ENCODE results near the gene GRIA3. TPM values are rescaled to one million over a fixed set of nuclear protein-coding genes. Genes with fewer than 3 reads are reported as not detected.

The GRIA3 gene
- total RNA-seq, 1 experiment from 2014 or later, result not detected

DNA sequence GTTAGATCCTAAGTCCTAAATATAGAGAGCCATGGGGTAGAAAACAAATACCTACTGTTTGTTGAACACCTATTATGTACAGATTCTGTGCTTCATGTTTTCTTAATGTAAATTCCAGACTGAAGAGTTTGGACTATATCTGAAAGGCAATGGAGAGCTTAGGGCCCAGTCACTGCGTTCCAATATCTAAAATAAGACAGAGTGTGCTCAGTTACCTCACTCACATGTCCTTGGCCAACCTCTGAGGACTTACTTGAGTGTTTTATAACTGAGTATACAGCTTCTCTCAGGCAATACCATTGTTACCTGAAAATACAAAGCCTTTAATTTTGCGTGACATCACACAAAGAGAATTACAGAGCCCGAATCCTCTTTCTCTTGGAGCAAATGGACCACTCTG, 53.2 kb downstream of the GRIA3 start:
- no peak overlapping the region for H3K4me3 ChIP-seq (ENCODE audit: low read length)
- intact Hi-C loops (cut with micrococcal nuclease), result no loop called here
- ChIA-PET POLR2A (ENCODE audit: unreplicated experiment) (no interaction called here), CTCF (no interaction called here)
- no peaks in the 10 kb centered on the region for H3F3A ChIP-seq (ENCODE audit: low read length, unreplicated experiment)
- no peaks in the 10 kb centered on the region for H3K27me3 ChIP-seq (ENCODE audit: low read length)
- no peaks in the 10 kb centered on the region for H3K79me2 ChIP-seq (ENCODE audit: low read length)
- TF ChIP-seq, protein P1, sequence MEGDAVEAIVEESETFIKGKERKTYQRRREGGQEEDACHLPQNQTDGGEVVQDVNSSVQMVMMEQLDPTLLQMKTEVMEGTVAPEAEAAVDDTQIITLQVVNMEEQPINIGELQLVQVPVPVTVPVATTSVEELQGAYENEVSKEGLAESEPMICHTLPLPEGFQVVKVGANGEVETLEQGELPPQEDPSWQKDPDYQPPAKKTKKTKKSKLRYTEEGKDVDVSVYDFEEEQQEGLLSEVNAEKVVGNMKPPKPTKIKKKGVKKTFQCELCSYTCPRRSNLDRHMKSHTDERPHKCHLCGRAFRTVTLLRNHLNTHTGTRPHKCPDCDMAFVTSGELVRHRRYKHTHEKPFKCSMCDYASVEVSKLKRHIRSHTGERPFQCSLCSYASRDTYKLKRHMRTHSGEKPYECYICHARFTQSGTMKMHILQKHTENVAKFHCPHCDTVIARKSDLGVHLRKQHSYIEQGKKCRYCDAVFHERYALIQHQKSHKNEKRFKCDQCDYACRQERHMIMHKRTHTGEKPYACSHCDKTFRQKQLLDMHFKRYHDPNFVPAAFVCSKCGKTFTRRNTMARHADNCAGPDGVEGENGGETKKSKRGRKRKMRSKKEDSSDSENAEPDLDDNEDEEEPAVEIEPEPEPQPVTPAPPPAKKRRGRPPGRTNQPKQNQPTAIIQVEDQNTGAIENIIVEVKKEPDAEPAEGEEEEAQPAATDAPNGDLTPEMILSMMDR (conservative IDR thresholded peaks at IDR 0.05; ENCODE audit: low read depth, low read length), result no peak
- TF ChIP-seq EZH2phosphoT487 (IDR thresholded peaks at IDR 0.05; ENCODE audit: borderline replicate concordance, low read length) (no peak), EZH2 (IDR thresholded peaks at IDR 0.05; ENCODE audit: low read length, unreplicated experiment) (no peak)
- no peaks in the 10 kb centered on the region for H3K36me3 ChIP-seq (ENCODE audit: low read depth, low read length)
- H4K20me1 ChIP-seq (ENCODE audit: low read length), result no peaks in the 10 kb centered on the region
- no peaks in the 10 kb centered on the region for H3K9me2 ChIP-seq (replicated peaks; ENCODE audit: low read length)
- no peak overlapping the region for H3K27ac ChIP-seq (ENCODE audit: low read length)
- no TSS peak for BruUV-seq (replicated peaks)
- H3K9me3 ChIP-seq (ENCODE audit: low read length), result no peaks in the 10 kb centered on the region
- no peak overlapping the region for H2AFZ ChIP-seq (ENCODE audit: low read length)
- ATAC-seq, result no peak
- DNase-seq, result no peak
- no peak overlapping the region for H3K4me2 ChIP-seq (ENCODE audit: low read length)
- H3K4me1 ChIP-seq (ENCODE audit: insufficient read depth, low read length), result no peaks in the 10 kb centered on the region
- no peak overlapping the region for H3K9ac ChIP-seq (ENCODE audit: low read length)

DNA sequence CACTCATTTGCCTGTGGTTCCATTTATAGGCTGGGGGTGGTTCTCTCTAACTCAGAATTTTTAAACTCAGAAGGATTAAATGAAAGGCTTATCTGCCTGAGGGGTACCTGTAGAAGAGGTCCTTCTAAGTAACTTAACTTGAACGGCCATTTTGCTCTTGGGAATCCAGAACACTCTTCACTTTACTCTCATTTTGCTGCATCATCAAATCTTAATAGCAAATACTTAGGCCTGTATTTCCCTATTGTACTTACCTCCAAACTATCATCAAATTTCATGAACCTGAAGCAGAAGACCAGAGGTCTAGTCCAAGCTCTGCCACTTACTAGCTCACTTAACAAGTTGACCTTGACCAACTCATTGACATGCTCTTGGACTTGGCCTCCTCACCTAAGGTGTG, 70.4 kb downstream of the GRIA3 start:
- Histone ChIP-seq H3K9me2 (replicated peaks; ENCODE audit: low read length) (no peaks in the 10 kb centered on the region), H3K4me2 (ENCODE audit: low read length) (no peak overlapping the region), H3K4me3 (ENCODE audit: low read length) (no peak overlapping the region), H3K36me3 (ENCODE audit: low read depth, low read length) (no peaks in the 10 kb centered on the region), H3K9me3 (ENCODE audit: low read length) (no peaks in the 10 kb centered on the region), H3K79me2 (ENCODE audit: low read length) (no peaks in the 10 kb centered on the region), H3K27me3 (ENCODE audit: low read length) (no peaks in the 10 kb centered on the region), H3K4me1 (ENCODE audit: insufficient read depth, low read length) (no peaks in the 10 kb centered on the region), H2AFZ (ENCODE audit: low read length) (no peak overlapping the region), H4K20me1 (ENCODE audit: low read length) (no peaks in the 10 kb centered on the region), H3F3A (ENCODE audit: low read length, unreplicated experiment) (no peaks in the 10 kb centered on the region), H3K27ac (ENCODE audit: low read length) (no peak overlapping the region), H3K9ac (ENCODE audit: low read length) (no peak overlapping the region)
- no peak for TF ChIP-seq EZH2 (IDR thresholded peaks at IDR 0.05; ENCODE audit: low read length, unreplicated experiment)
- TF ChIP-seq EZH2phosphoT487 (IDR thresholded peaks at IDR 0.05; ENCODE audit: borderline replicate concordance, low read length), result no peak
- TF ChIP-seq, protein P1 (conservative IDR thresholded peaks at IDR 0.05; ENCODE audit: low read depth, low read length), result no peak
- ChIA-PET POLR2A (ENCODE audit: unreplicated experiment) (no interaction called here), CTCF (no interaction called here)
- no TSS peak for BruUV-seq (replicated peaks)
- ATAC-seq (no peak), DNase-seq (no peak)
- intact Hi-C loops (cut with micrococcal nuclease), result no loop called here

DNA sequence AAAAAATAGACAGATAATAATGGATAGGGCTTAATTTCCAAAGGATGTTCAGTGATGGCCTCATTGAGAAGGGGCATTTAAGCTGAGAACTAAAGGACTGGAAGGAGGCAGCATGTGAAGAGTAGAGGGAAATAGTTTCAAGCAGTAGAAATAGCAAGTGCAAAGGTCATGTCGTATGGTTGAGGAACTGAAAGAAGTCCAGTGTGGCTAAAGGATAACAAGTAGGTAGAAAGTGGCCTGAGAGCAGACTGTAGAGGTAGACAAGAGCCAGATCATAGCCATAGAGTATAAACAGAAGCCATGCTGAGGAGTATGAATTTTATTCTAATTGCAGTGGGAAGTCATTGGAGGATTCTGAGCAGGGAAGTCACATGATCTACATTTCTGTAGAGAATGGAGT, 72.3 kb downstream of the GRIA3 start:
- no peak overlapping the region for H3K9ac ChIP-seq (ENCODE audit: low read length)
- H2AFZ ChIP-seq (ENCODE audit: low read length), result no peak overlapping the region
- H3K79me2 ChIP-seq (ENCODE audit: low read length), result no peaks in the 10 kb centered on the region
- H3K36me3 ChIP-seq (ENCODE audit: low read depth, low read length), result no peaks in the 10 kb centered on the region
- H3F3A ChIP-seq (ENCODE audit: low read length, unreplicated experiment), result no peaks in the 10 kb centered on the region
- ATAC-seq (no peak), DNase-seq (no peak)
- H4K20me1 ChIP-seq (ENCODE audit: low read length), result no peaks in the 10 kb centered on the region
- intact Hi-C loops (cut with micrococcal nuclease), result no loop called here
- H3K27me3 ChIP-seq (ENCODE audit: low read length), result no peaks in the 10 kb centered on the region
- TF ChIP-seq, protein P1 (conservative IDR thresholded peaks at IDR 0.05; ENCODE audit: low read depth, low read length), result no peak
- no peak for TF ChIP-seq EZH2phosphoT487 (IDR thresholded peaks at IDR 0.05; ENCODE audit: borderline replicate concordance, low read length)
- TF ChIP-seq EZH2 (IDR thresholded peaks at IDR 0.05; ENCODE audit: low read length, unreplicated experiment), result no peak
- H3K9me2 ChIP-seq (replicated peaks; ENCODE audit: low read length), result no peaks in the 10 kb centered on the region
- no peak overlapping the region for H3K4me3 ChIP-seq (ENCODE audit: low read length)
- no TSS peak for BruUV-seq (replicated peaks)
- no peaks in the 10 kb centered on the region for H3K4me1 ChIP-seq (ENCODE audit: insufficient read depth, low read length)
- ChIA-PET CTCF (no interaction called here), POLR2A (ENCODE audit: unreplicated experiment) (no interaction called here)
- no peak overlapping the region for H3K27ac ChIP-seq (ENCODE audit: low read length)
- H3K9me3 ChIP-seq (ENCODE audit: low read length), result no peaks in the 10 kb centered on the region
- no peak overlapping the region for H3K4me2 ChIP-seq (ENCODE audit: low read length)
